T-helper 1 cell (primary cell): ENCODE results near the gene SLC35E2B.
"Not testable (repeated sequence)": the region's sequence is repeated elsewhere in the genome, so short reads cannot be mapped to it uniquely, and the experiment has no call there.

Experiments
- DNase-seq, 5 donors: peaks; one replicate each; pipeline ENCODE4 v3.0.0-alpha.2; 2012 to 2020

The SLC35E2B gene

GRCh38 chr1:1672181-1672965 is 20.2 kb downstream of the SLC35E2B start:
- DNase-seq, result no peak

GRCh38 chr1:1671365-1672119 is 21.1 kb downstream of the SLC35E2B start:
- DNase-seq, result no peak

- no peak for DNase-seq
These were observed 21.7 kb downstream of the SLC35E2B start for GRCh38 chr1:1670866-1671265.

- no peak for DNase-seq
These were observed 22.8 kb downstream of the SLC35E2B start for GRCh38 chr1:1669468-1670440.

- no peak for DNase-seq
These were observed 26.1 kb downstream of the SLC35E2B start for GRCh38 chr1:1666526-1666925.

GRCh38 chr1:1665815-1666251 is 26.8 kb downstream of the SLC35E2B start:
- peak in 2 of 5 donors; percentile 17 to 18 for DNase-seq

- no peak for DNase-seq
These were observed 27.4 kb downstream of the SLC35E2B start for GRCh38 chr1:1664941-1665814.

GRCh38 chr1:1664318-1664717 is 28.3 kb downstream of the SLC35E2B start:
- not testable (repeated sequence) for DNase-seq

GRCh38 chr1:1662830-1663560 is 29.6 kb downstream of the SLC35E2B start:
- not testable (repeated sequence) for DNase-seq

GRCh38 chr1:1662392-1662791 is 30.2 kb downstream of the SLC35E2B start:
- not testable (repeated sequence) for DNase-seq

- DNase-seq, result peak; percentile 92 to 100 (median 96)
These were observed 33.7 kb downstream of the SLC35E2B start, which contains the start of gene CDK11B for GRCh38 chr1:1658583-1659549. TSS of gene CDK11B (minus strand) at chr1:1659004. CDS start at chr1:1657485, 1,519 bp downstream.

- DNase-seq, result not testable (repeated sequence)
These were observed 44.3 kb downstream of the SLC35E2B start for GRCh38 chr1:1648265-1648664.

GRCh38 chr1:1647567-1648241 is 44.9 kb downstream of the SLC35E2B start:
- DNase-seq, result not testable (repeated sequence)

GRCh38 chr1:1646326-1646725 is 46.3 kb downstream of the SLC35E2B start:
- DNase-seq, result not testable (repeated sequence)

- DNase-seq, result not testable (repeated sequence)
These were observed 51.7 kb downstream of the SLC35E2B start for GRCh38 chr1:1640711-1641461.

GRCh38 chr1:1640081-1640480 is 52.5 kb downstream of the SLC35E2B start:
- DNase-seq, result not testable (repeated sequence)

GRCh38 chr1:1639368-1639767 is 53.2 kb downstream of the SLC35E2B start:
- DNase-seq, result not testable (repeated sequence)

- DNase-seq, result not testable (repeated sequence)
These were observed 54.1 kb downstream of the SLC35E2B start for GRCh38 chr1:1638528-1638927.
